Activated effector memory CD4-positive, alpha-beta T cell treated with anti-CD3 and anti-CD28 coated beads, Interleukin-2, amount 50 U/mL, for 16 hours (primary cell): Measurements from ENCODE around the gene C2orf78.
A peak's percentile ranks its signal among the peaks of the same experiment; 100 is the strongest.
"Not testable (repeated sequence)": the region's sequence is repeated elsewhere in the genome, so short reads cannot be mapped to it uniquely, and the experiment has no call there.

ENCODE experiments used
- DNase-seq: peaks from one replicate; pipeline ENCODE4 v3.0.0-alpha.2; 2020

C2orf78 gene

GRCh38 chr2:73779467-73780236 is 4.3 kb upstream of the C2orf78 start, which contains the start of gene DUSP11:
Gene DUSP11 (minus strand): TSS chr2:73780103. CDS start chr2:73779974, 129 bp downstream.
- peak; percentile 99 for DNase-seq

DNA sequence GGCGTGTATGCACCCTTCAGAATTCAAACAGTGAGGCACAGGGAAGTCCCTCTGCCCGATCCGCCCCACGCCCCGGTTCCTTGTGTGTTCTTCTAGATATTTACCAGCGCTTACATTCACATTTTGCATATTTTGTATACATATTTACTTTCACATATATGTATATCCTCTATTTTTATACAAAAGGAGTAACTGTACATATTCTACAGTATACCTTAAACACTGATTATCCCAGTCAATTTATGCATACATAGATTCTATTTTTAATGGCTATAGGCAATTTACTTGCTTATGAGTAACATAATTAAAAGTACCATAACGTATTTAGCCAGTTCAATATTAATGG is 3.8 kb upstream of the C2orf78 start:
- no peak for DNase-seq

GRCh38 chr2:73783402-73783801 is 581 bp upstream of the C2orf78 start:
- DNase-seq: not testable (repeated sequence)

- no peak for DNase-seq
These were observed 27.9 kb downstream of the C2orf78 start for GRCh38 chr2:73811878-73812277.

DNA sequence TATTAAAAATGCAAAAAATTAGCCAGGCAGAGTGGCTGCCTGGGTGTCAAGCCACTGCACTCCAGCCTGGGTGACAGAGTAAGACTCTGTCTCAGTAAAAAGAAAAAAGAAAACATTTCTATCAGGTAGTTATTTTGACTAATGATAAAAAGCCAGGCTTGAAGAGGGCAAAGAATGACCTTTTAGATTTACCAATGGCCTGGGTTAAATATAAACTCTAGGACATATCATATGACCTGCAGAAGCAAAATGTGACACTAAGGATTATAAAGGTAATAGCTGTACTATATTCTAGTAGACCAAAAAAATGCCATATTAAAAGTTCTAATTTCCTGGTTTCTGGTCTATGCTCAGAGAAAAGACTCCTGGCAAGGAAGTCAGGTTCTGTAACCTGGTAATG is 28.7 kb downstream of the C2orf78 start:
- DNase-seq: no peak

- no peak for DNase-seq
These were observed 34.3 kb downstream of the C2orf78 start for GRCh38 chr2:73818296-73818695.

DNA sequence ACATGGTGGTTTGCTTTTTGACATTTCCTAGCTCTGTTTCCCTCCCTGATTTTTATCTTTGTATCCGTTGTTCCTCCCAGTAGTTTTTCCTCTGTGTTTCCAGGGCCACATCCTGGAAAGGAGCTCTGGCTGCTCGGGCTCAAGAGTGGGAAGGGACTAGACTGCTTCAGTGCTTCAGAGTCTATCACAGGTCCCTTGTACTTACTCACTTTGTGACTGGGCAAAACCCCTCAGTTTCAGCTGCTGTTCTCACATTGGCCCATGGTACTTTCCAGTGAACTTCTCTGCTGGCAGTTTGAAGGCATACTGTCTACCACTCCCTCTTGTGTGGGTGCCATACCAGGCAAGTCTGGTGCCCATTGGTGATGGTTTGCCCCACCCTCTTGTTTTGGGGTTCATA is 37.2 kb downstream of the C2orf78 start:
- DNase-seq: no peak

- DNase-seq: no peak
These were observed 37.7 kb downstream of the C2orf78 start for GRCh38 chr2:73821669-73822068.

- DNase-seq: no peak
These were observed 38.3 kb downstream of the C2orf78 start for GRCh38 chr2:73822276-73822675.

GRCh38 chr2:73822991-73823390 is 39.0 kb downstream of the C2orf78 start:
- DNase-seq: no peak

GRCh38 chr2:73823416-73823815 is 39.4 kb downstream of the C2orf78 start:
- no peak for DNase-seq

GRCh38 chr2:73823916-73824523 is 40.0 kb downstream of the C2orf78 start:
- no peak for DNase-seq

GRCh38 chr2:73825408-73825807 is 41.4 kb downstream of the C2orf78 start:
- DNase-seq: no peak

GRCh38 chr2:73827018-73827417 is 43.0 kb downstream of the C2orf78 start:
- DNase-seq: no peak

GRCh38 chr2:73827660-73828388 is 43.8 kb downstream of the C2orf78 start:
- no peak for DNase-seq

DNA sequence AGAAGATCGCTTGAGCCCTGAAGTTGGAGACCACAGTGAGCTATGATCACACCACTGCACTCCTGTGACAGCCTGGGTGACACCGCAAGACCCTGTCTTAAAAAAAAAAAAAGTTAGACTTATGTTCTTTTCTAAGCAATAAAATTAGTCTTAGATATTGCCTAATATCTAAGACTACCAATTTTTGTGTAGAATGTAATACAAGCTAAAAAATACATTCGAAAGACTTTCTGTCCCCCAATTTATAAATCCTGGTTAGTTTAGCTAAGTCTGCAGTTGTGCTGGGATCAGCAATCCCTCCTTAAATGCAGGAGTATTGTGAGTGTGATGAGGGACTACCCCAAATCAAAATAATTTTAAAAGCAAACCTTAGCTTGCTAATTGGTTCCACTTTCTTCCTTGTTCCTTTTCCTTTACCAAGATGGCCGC is 44.4 kb downstream of the C2orf78 start:
- no peak for DNase-seq

DNA sequence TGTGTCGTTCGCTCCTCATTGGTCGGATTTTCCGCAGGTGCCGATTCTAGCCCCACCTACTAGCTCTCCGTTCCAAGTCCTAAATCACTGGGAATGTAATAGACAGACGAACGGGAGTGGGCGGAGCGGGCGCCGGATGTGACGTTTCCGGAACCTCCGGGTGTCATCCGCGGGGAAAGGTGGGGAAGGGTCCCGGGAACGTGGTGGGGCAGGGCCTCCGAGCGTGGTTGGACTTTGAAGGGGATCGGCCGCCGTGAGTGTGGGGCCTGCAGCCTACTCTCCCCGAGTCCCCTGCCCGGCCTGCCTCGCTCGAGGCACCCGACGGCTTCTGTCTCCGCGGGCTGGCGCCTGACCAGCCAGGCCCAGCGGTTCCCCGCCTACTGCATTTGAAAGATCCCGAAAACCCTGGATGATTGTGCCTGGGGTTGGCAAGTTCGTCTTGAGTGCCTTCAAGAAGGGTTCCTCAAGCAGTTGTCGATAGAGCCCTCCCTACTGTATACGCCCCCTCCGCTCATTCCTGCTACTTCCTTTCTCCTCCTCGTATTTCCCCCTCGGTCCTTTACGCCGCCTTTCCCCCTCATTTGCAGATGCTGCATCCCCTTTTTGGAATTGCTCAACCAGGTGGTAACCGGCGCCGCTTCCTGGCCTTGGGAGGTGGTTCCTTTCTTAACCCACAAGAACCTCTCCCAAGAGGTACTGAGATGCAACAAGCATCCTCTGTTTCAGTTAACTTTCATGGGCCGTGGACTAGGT is 45.0 kb downstream of the C2orf78 start, which contains the start of gene STAMBP:
Gene STAMBP, plus strand, starts transcription at position 144 of the 753 bp plus-strand sequence. CDS start 1,896 bp downstream, outside the sequence.
- peak; percentile 95 for DNase-seq

- DNase-seq: no peak
These were observed 47.0 kb downstream of the C2orf78 start for GRCh38 chr2:73830871-73831401.

- DNase-seq: no peak
These were observed 48.9 kb downstream of the C2orf78 start for GRCh38 chr2:73832930-73833329.

DNA sequence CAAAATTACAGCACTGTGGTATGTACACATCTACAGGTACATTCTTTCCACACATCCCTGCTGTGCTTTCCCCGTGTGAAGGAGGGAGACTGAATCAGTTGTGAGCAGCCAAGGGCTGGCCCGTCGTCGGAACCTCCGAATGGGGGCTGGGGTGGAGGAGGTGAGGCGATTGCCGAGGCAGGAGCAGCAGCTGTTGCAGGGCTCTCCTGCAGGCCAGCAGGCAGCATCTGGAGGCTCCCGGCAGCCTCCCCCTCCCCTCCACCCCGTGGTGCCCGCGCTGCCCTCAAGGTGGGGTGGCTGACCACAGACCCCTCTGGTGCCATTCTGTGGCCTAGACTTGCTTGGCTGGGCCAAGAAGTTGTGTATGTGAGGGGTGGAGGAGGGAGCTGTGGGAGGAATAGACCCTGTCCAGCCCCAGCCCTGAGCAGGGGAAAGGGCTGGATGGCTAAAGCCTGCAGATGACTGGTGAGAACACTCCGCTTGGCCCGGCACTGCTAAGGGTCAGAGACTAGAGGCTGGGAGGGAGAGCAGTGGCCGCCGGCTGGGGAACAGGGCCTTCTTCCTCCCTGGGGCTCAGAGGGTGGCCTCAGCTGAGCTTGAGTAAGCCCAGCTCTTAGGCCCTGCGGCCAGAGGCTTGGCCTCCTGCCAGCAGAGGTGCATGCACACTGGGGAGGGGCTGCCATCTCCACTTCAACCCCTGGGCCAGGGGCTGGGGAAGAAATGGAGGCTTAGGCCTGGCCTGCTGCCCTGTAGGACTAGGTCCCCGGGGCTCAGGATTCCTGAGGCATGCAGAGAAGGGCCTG is 52.4 kb downstream of the C2orf78 start:
- no peak for DNase-seq

DNA sequence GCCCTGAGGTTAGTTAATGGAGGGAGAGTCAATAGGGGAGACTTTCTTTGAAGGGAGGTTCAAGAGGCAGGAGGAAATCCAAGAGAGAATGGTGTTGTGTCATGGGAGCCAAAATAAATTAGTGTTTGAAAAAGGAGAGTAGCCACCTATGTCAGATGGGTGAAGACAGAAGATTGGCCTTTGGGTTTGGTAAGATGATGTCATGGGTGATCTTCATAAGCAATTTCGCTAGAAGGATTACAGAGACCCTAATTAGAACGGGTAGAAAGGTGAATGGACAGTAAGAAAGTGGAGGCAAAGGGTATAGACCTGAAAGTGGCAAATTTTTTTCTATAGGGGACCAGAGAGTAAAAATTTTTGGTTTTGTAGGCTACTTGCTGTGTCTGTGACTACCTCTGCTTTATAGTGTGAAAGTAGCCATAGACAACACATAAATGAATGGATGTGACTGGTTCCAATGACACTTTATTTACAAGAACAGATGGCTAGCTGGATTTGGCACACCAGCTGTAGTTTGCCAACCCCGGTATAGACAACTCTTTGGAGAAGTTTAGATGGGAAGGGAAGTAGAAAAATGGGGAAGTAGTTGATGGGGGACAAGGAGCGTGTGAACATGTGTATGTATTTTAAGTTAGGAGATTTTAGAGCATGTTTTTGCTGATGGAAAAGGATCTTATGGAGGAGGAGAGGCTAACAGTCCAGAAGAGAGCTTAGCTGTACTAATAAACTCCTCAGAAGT is 54.0 kb downstream of the C2orf78 start:
- DNase-seq: no peak
